ENCODE measurements around the gene AMH.

GRCh38 chr19:2199861-2200623, 49.1 kb upstream of the AMH start:
- no peak for TF ChIP-seq CTCF (IDR thresholded peaks at IDR 0.05)
- TF ChIP-seq POLR2A (IDR thresholded peaks at IDR 0.05), result no peak

Data from Peyer's patch (tissue), 4 donors.